ENCODE results near the gene EEF2K. TPM values are rescaled to one million over a fixed set of nuclear protein-coding genes. Genes with fewer than 3 reads are reported as not detected.

Gene EEF2K
- total RNA-seq, 1 experiment from 2014 or later: 31.0 TPM

GRCh38 chr16:22181843-22182242 is 24.2 kb upstream of the EEF2K start (continued):
- TF ChIP-seq EZH2phosphoT487 (IDR thresholded peaks at IDR 0.05; ENCODE audit: borderline replicate concordance): no peak

GRCh38 chr16:22183335-22183734 is 22.7 kb upstream of the EEF2K start:
- no peaks in the 10 kb centered on the region for H4K20me1 ChIP-seq (ENCODE audit: insufficient read depth)
- ChIA-PET CTCF (no interaction called here), RAD21 (ENCODE audit: low non-redundant PET in 1 of 2, low total read pairs in 2 of 2, uncharacterized antibody in 2 of 2, unreplicated experiment in 2 of 2) (no interaction called here), POLR2A (no interaction called here)
- no peaks in the 10 kb centered on the region for H3K9me3 ChIP-seq (ENCODE audit: control insufficient read depth in 1 of 2, insufficient read depth in 1 of 2, low read depth in 1 of 2, low read length in 2 of 2)
- H3K9ac ChIP-seq (ENCODE audit: low read length): no peak overlapping the region
- H3K9me2 ChIP-seq (ENCODE audit: insufficient read depth): no peaks in the 10 kb centered on the region
- TF ChIP-seq ZFX (IDR thresholded peaks at IDR 0.05) (no peak), SP1 (IDR thresholded peaks at IDR 0.05; ENCODE audit: low read depth) (no peak), RAD21 (IDR thresholded peaks at IDR 0.05; ENCODE audit: low read depth) (no peak), CEBPB (IDR thresholded peaks at IDR 0.05; ENCODE audit: low read depth) (no peak), ZBTB33 (IDR thresholded peaks at IDR 0.05; ENCODE audit: extremely low read depth, insufficient replicate concordance, low read length) (no peak)
- no peak overlapping the region for H2AFZ ChIP-seq (ENCODE audit: low read depth, low read length, poor library complexity, severe bottlenecking)
- no peak overlapping the region for H3K4me2 ChIP-seq (ENCODE audit: low read length)
- no peak overlapping the region for H3K27ac ChIP-seq (ENCODE audit: low read depth, low read length)
- H3K4me3 ChIP-seq (replicated peaks in 1 of 2; ENCODE audit: low read depth in 1 of 2, low read length in 2 of 2): no peak overlapping the region
- DNase-seq (ENCODE audit: low read depth, low spot score): no peak
- H3K36me3 ChIP-seq (ENCODE audit: control insufficient read depth in 1 of 2, insufficient read depth in 2 of 2, low read length in 2 of 2): no peaks in the 10 kb centered on the region
- intact Hi-C loops (cut with micrococcal nuclease): loop anchor here (10.0 kb wide), 3 partner anchors 59 to 1251 kb away; partner anchors contain the start of gene IGSF6
- no TSS peak for BruUV-seq (replicated peaks)
- no peak for ATAC-seq
- H3K4me1 ChIP-seq (ENCODE audit: control insufficient read depth in 1 of 2, insufficient read depth in 2 of 2, low read length in 2 of 2): peaks cover 2 to 3% of the 10 kb centered on the region in 2 experiments
- H3K79me2 ChIP-seq (ENCODE audit: insufficient read depth, low read length): no peaks in the 10 kb centered on the region
- H3K27me3 ChIP-seq (ENCODE audit: insufficient read depth, low read length): no peaks in the 10 kb centered on the region; the same call in 1 of the 2 replicates
